ENCODE results near the gene CDK6.

CDK6 gene

DNA sequence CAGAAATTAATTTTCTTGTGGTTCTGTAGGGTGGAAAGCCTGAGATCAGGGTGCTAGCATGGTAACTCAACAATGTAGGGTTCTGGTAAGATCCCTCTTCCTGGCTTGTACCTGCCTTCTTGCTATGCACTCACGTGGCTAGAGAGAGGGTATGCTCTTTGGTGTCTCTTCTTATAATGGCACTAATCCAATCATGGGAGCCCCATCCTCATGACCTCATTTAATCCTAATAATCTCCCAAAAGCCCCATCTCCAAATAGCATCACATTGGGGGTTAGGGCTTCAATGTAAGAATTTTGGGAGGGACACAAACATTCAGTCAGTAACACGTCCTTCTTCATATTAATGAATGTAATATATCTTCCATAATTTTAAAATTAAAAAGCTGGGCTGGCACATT, 206.6 kb downstream of the CDK6 start:
- TF ChIP-seq CTCF (IDR thresholded peaks at IDR 0.05; ENCODE audit: borderline replicate concordance, insufficient read depth, low read depth, low read length) = no peak
- no peak overlapping the region for H3K4me3 ChIP-seq (ENCODE audit: low read depth, low read length)

- TF ChIP-seq CTCF (IDR thresholded peaks at IDR 0.05; ENCODE audit: borderline replicate concordance, insufficient read depth, low read depth, low read length) = no peak
- no peak overlapping the region for H3K4me3 ChIP-seq (ENCODE audit: low read depth, low read length)
Measured at GRCh38 chr7:92627956-92628355, 208.4 kb downstream of the CDK6 start.

DNA sequence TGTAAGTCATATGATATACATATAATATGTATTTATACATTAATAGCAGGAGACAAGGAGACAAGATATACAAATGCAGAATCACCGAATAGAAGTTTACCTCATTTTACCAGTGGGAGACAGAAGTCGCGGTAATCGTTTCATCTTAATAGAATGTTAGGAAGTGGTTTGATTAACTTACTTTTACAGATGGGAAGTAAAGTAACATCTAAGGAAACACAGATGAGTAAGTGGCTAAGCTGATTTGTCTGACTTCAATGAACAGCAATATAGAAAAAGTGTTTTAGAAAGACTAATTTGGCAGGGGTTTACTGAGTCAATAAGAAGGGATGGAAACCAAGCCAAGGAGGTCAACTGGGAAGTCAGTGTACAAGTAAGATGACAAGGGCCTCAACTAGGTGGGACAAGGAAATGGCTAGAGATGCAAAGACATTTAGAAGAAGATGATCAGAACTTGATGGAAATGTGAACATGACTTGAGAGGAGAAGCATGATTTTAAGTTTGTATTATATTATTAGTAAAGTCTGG, 210.0 kb downstream of the CDK6 start:
- TF ChIP-seq CTCF (IDR thresholded peaks at IDR 0.05; ENCODE audit: borderline replicate concordance, insufficient read depth, low read depth, low read length) = no peak
- H3K4me3 ChIP-seq (ENCODE audit: low read depth, low read length) = no peak overlapping the region

DNA sequence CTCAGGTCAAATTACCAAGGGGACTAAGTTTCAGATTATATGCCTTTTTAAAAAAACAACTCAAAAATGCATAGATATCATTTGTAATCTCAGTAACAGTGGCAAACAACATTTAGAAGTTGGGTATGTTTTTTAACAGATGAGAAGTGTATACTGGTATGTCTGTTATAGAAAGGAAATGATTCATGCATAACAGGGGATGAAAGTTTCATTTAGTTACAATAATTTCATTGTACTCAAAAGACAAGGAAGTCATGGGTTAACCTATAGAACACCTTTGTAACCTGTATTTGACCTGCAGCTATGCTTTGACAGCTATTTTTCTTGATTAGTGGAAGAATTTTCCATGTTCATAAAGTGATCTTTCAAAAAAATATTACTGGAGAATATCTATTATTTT, 210.8 kb downstream of the CDK6 start:
- TF ChIP-seq CTCF (IDR thresholded peaks at IDR 0.05; ENCODE audit: borderline replicate concordance, insufficient read depth, low read depth, low read length) = no peak
- no peak overlapping the region for H3K4me3 ChIP-seq (ENCODE audit: low read depth, low read length)

DNA sequence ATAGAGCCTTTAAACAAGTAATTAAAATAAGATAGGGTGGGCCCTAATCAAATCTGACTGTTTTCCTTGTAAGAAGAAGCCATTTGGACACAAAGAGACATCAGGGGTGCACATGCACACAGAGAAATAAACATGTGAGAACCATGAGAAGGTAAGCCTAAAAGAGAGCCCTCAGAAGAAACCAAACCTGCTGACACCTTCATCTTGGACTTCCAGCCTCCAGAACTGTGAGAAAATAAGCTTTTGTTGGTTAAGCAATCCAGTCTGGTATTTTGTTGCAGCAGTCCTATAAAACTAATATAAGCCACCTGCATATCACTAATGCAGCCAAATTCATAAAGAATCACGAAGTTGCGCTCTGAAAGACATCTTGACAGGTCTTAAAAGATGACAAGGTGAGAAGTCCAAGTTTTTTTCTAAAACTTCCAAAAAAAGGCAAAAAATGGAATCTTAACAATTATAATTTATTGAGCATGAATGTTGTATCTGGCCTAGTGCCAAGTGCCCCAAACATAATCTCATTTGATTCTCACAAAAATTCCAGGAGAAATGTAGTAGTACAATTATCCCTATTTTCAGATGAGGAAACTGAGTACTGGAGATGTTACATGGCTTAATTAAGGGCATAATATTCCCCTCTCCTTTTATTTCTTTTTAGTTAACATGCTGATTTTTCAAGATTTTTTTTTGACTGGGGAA, 211.9 kb downstream of the CDK6 start:
- no peak for TF ChIP-seq CTCF (IDR thresholded peaks at IDR 0.05; ENCODE audit: borderline replicate concordance, insufficient read depth, low read depth, low read length)
- no peak overlapping the region for H3K4me3 ChIP-seq (ENCODE audit: low read depth, low read length)

DNA sequence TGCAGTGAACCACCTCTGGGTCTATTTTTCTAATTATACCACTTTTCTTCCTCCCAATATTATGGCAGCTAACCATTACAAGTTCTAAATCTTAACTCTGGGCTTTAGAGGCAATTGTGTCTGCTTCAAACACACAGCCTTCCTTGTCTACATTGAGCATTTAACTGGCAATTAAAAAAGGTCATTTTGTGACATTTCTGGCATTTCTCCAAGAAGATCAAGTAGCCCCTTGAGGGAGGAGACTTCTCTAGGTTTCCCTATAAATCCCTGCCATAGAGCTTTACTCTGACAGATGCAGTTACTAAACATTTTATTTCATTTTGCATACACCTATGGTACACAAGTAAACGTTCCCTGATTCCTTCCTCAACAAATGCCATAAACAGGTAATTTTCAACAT, 212.8 kb downstream of the CDK6 start:
- TF ChIP-seq CTCF (IDR thresholded peaks at IDR 0.05; ENCODE audit: borderline replicate concordance, insufficient read depth, low read depth, low read length) = no peak
- no peak overlapping the region for H3K4me3 ChIP-seq (ENCODE audit: low read depth, low read length)

- H3K4me3 ChIP-seq (ENCODE audit: low read depth, low read length) = no peak overlapping the region
- TF ChIP-seq CTCF (IDR thresholded peaks at IDR 0.05; ENCODE audit: borderline replicate concordance, insufficient read depth, low read depth, low read length) = no peak
Measured at GRCh38 chr7:92622685-92623084, 213.7 kb downstream of the CDK6 start.

Measured in GM12875 (cell line).